Gastroesophageal sphincter (tissue), 3 donors: Measurements from ENCODE around the gene ADGRF1.

Experiments used
- CTCF ChIP-seq, 4 experiments: fragments of 200-600 bp in 2 of 4; fragments of 450-650 bp in 2 of 4; sonication (generic) in 1 of 4; IDR thresholded peaks; one replicate each; pipeline ENCODE4 v1.5.1; 2017 to 2019; ENCODE audit warnings: antibody characterized with exemption in 4 of 4, mild to moderate bottlenecking in 2 of 4, moderate library complexity in 2 of 4
- POLR2A ChIP-seq, 2 donors: fragments of 450-650 bp; IDR thresholded peaks; one replicate each; pipeline ENCODE4 v1.6.1; 2017; ENCODE audit warnings: antibody characterized with exemption in 2 of 2, mild to moderate bottlenecking in 2 of 2, moderate library complexity in 1 of 2

- TF ChIP-seq CTCF (IDR thresholded peaks at IDR 0.05) (no peak), POLR2A (IDR thresholded peaks at IDR 0.05) (no peak)
Observed at GRCh38 chr6:47062346-47062745, 20.2 kb upstream of the ADGRF1 start.
